Tibial nerve (tissue), 4 donors: ENCODE data around the gene TFAP2E.

ENCODE experiments used
- CTCF ChIP-seq, 5 experiments: fragments of 200-600 bp in 3 of 5; fragments of 450-650 bp in 2 of 5; sonication (generic) in 3 of 5; IDR thresholded peaks; one replicate each; pipeline ENCODE4 v1.5.1; 2016 to 2019; ENCODE audit warnings: antibody characterized with exemption in 5 of 5, mild to moderate bottlenecking in 3 of 5, moderate library complexity in 2 of 5
- EP300 ChIP-seq, 2 donors: sonication (generic); formaldehyde crosslinking; IDR thresholded peaks; one replicate each; pipeline ENCODE4 v1.6.1; 2017; ENCODE audit warnings: antibody characterized with exemption in 2 of 2, mild to moderate bottlenecking in 1 of 2
- POLR2A ChIP-seq, 2 donors: fragments of 450-650 bp; IDR thresholded peaks; one replicate each; pipeline ENCODE4 v1.6.1; 2017; ENCODE audit warnings: antibody characterized with exemption in 2 of 2, mild to moderate bottlenecking in 2 of 2, moderate library complexity in 2 of 2

- TF ChIP-seq POLR2A (IDR thresholded peaks at IDR 0.05) = no peak
- TF ChIP-seq EP300 (IDR thresholded peaks at IDR 0.05) = no peak
- no peak for TF ChIP-seq CTCF (IDR thresholded peaks at IDR 0.05)
Measured at GRCh38 chr1:35533586-35533985, 39.5 kb upstream of the TFAP2E start.
